GM12872 (cell line): ENCODE measurements around the gene PANK1.

ENCODE experiments used
- CTCF ChIP-seq: IDR thresholded peaks from 3 replicates; pipeline ENCODE4 v1.5.1; 2011; ENCODE audit warnings: low read depth, mild to moderate bottlenecking, low read length, moderate library complexity; ENCODE audit not compliant: insufficient read depth

PANK1 gene

GRCh38 chr10:89549510-89549909 lies 95.5 kb downstream of the PANK1 start:
- no peak for TF ChIP-seq CTCF

DNA sequence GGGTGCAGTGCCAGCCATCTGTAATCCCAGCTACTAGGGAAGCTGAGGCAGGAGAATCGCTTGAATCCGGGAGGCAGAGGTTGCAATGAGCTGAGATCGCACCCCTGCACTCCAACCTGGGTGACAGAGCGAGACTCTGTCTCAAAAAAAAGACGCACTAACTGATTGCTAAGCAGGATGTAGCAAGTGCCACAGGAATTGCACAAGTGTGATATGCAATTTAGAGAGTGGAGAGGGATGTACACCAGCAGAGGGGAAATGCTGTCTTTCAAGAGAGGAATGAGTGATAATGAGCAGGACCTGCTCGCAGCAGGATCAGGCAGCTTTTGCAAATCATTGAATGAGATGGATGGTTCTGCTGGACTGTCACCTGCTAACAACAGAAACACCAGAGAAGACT lies 96.4 kb downstream of the PANK1 start:
- no peak for TF ChIP-seq CTCF

DNA sequence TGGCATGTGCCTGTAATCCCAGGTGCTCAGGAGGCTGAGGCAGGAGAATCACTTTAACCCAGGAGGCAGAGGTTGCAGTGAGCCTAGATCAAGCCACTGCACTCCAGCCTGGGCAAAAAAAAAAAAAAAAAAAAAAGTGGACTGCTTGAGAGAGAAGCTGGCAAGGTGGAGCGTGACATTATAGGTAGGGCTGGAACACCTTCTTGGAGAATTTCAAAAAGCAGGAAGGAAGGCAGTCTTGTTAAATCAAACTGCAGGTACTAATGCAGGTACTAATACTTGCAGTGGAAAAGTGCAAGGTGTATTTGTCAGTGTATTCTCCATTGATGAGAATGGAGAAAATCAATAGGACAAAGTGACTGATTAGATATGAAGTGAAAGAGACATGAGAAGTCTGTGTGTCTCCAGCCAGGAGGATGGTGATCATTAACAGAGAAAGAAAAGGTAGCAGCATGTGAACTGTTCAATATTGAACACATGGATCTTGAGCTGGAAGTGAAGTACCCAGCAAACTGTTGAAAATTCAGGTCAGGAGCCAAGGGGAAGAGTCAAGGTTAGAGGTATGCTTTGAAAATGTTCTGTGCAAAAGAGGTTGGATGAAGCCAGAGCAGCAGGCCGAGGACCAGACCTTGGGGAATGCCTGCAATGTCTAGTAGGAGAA lies 97.1 kb downstream of the PANK1 start:
- TF ChIP-seq CTCF: no peak

DNA sequence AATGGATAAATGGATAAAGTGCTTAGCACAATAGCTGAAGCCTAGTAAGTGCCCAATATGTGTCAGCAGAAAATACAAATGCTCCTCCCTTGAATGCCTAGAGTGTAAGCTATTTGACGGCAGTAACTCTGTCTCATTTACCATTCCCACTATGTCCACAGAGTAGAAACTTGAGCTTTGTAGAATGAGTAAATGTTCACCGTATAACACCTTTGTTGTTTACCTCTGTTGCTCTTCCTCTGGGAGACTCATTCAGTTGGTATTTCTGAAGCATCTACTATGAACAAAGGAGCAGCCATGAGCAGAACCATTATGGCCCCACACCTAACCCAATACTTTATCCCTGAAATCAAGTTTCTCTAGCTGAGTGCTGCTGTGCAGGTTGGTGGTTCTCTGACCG lies 101.2 kb downstream of the PANK1 start:
- no peak for TF ChIP-seq CTCF

GRCh38 chr10:89540420-89540949 lies 104.6 kb downstream of the PANK1 start:
- TF ChIP-seq CTCF: no peak

DNA sequence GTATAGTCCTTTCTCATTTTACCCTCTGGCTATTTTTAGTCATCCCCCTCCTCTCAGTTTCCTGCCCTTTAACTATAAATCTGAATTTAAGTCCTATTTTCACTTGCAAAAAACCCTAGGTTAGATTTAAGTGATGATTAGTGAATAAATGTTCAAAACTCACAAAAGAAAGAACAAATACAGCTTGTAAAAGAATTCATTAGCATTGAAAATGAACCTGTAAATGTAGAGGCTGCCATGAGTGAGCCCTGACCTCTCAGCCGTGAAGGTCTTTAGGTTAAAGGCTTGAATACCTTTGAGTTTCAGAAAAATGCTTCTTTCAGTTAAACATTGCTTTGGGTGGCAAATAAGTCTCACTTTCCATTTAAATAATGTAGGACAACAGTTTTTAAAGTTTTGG lies 107.7 kb downstream of the PANK1 start:
- no peak for TF ChIP-seq CTCF

GRCh38 chr10:89536013-89536354 lies 109.1 kb downstream of the PANK1 start:
- TF ChIP-seq CTCF: no peak
